Duodenal mucosa (tissue), 2 donors: Measurements from ENCODE around the gene LIN9.

Experiments
- H3K27ac ChIP-seq: one replicate; pipeline ENCODE4 v1.7.0; 2013; ENCODE audit warnings: low read depth, low read length
- H3K27me3 ChIP-seq, 2 donors: one replicate each; pipeline ENCODE4 v1.7.0; 2013; ENCODE audit warnings: low read length in 2 of 2, control low read depth in 1 of 2; ENCODE audit not compliant: insufficient read depth in 2 of 2, control insufficient read depth in 1 of 2
- H3K36me3 ChIP-seq, 2 donors: one replicate each; pipeline ENCODE4 v1.7.0; 2013; ENCODE audit warnings: low read length in 2 of 2, control low read depth in 1 of 2; ENCODE audit not compliant: insufficient read depth in 2 of 2, control insufficient read depth in 1 of 2
- H3K4me1 ChIP-seq, 2 donors: one replicate each; pipeline ENCODE4 v1.7.0; 2013; ENCODE audit warnings: low read length in 2 of 2, control low read depth in 1 of 2; ENCODE audit not compliant: insufficient read depth in 2 of 2, control insufficient read depth in 1 of 2
- H3K4me3 ChIP-seq, 2 donors: one replicate each; pipeline ENCODE4 v1.7.0; 2013; ENCODE audit warnings: low read length in 2 of 2, low read depth in 1 of 2
- H3K9ac ChIP-seq, 2 donors: one replicate each; pipeline ENCODE4 v1.7.0; 2013; ENCODE audit warnings: low read length in 2 of 2, low read depth in 1 of 2
- H3K9me3 ChIP-seq, 2 donors: one replicate each; pipeline ENCODE4 v1.7.0; 2013; ENCODE audit warnings: low read length in 2 of 2, control low read depth in 1 of 2; ENCODE audit not compliant: control insufficient read depth in 1 of 2

Gene LIN9

GRCh38 chr1:226222686-226223085 lies 86.3 kb downstream of the LIN9 start:
- Histone ChIP-seq H3K9me3 (no peaks in the 10 kb centered on the region), H3K27me3 (peaks cover 0 to 6% of the 10 kb centered on the region in 2 donors), H3K36me3 (no peaks in the 10 kb centered on the region), H3K4me3 (no peak overlapping the region), H3K9ac (no peak overlapping the region), H3K27ac (no peak overlapping the region), H3K4me1 (peaks cover 0 to 5% of the 10 kb centered on the region in 2 donors)

- Histone ChIP-seq H3K36me3 (no peaks in the 10 kb centered on the region), H3K9ac (no peak overlapping the region), H3K27ac (no peak overlapping the region), H3K9me3 (no peaks in the 10 kb centered on the region), H3K4me1 (peaks cover 0 to 5% of the 10 kb centered on the region in 2 donors), H3K4me3 (no peak overlapping the region), H3K27me3 (peaks cover 0 to 6% of the 10 kb centered on the region in 2 donors)
These were observed 88.3 kb downstream of the LIN9 start for GRCh38 chr1:226220473-226221189.

GRCh38 chr1:226217273-226217672 lies 91.7 kb downstream of the LIN9 start:
- Histone ChIP-seq H3K9ac (no peak overlapping the region), H3K9me3 (no peaks in the 10 kb centered on the region), H3K4me1 (no peaks in the 10 kb centered on the region), H3K27me3 (no peaks in the 10 kb centered on the region), H3K36me3 (no peaks in the 10 kb centered on the region), H3K27ac (no peak overlapping the region), H3K4me3 (no peak overlapping the region)

- H3K27me3 ChIP-seq: no peaks in the 10 kb centered on the region
- no peak overlapping the region for H3K9ac ChIP-seq
- no peaks in the 10 kb centered on the region for H3K4me1 ChIP-seq
- no peak overlapping the region for H3K27ac ChIP-seq
- no peak overlapping the region for H3K4me3 ChIP-seq
- no peaks in the 10 kb centered on the region for H3K9me3 ChIP-seq
- no peaks in the 10 kb centered on the region for H3K36me3 ChIP-seq
These were observed 92.9 kb downstream of the LIN9 start for GRCh38 chr1:226216056-226216455.

- no peak overlapping the region for H3K27ac ChIP-seq
- H3K4me1 ChIP-seq: no peaks in the 10 kb centered on the region
- no peaks in the 10 kb centered on the region for H3K9me3 ChIP-seq
- H3K36me3 ChIP-seq: no peaks in the 10 kb centered on the region
- no peak overlapping the region for H3K4me3 ChIP-seq
- no peak overlapping the region for H3K9ac ChIP-seq
- no peaks in the 10 kb centered on the region for H3K27me3 ChIP-seq
These were observed 93.7 kb downstream of the LIN9 start for GRCh38 chr1:226215239-226215638.

- Histone ChIP-seq H3K9me3 (no peaks in the 10 kb centered on the region), H3K36me3 (no peaks in the 10 kb centered on the region), H3K9ac (no peak overlapping the region), H3K27ac (no peak overlapping the region), H3K27me3 (no peaks in the 10 kb centered on the region), H3K4me3 (no peak overlapping the region), H3K4me1 (no peaks in the 10 kb centered on the region)
These were observed 96.4 kb downstream of the LIN9 start for GRCh38 chr1:226212545-226212944.

GRCh38 chr1:226211181-226211821 lies 97.7 kb downstream of the LIN9 start:
- H3K9me3 ChIP-seq: no peaks in the 10 kb centered on the region
- H3K27ac ChIP-seq: no peak overlapping the region

GRCh38 chr1:226210571-226211176 lies 98.3 kb downstream of the LIN9 start:
- Histone ChIP-seq H3K36me3 (no peaks in the 10 kb centered on the region), H3K4me3 (no peak overlapping the region), H3K4me1 (no peaks in the 10 kb centered on the region), H3K9me3 (no peaks in the 10 kb centered on the region), H3K27ac (no peak overlapping the region), H3K9ac (no peak overlapping the region), H3K27me3 (no peaks in the 10 kb centered on the region)

More at GRCh38 chr1:226211181-226211821, 97.7 kb downstream of the LIN9 start:
- H3K9ac ChIP-seq: no peak overlapping the region
- H3K36me3 ChIP-seq: no peaks in the 10 kb centered on the region
- H3K27me3 ChIP-seq: no peaks in the 10 kb centered on the region
- H3K4me1 ChIP-seq: no peaks in the 10 kb centered on the region
- no peak overlapping the region for H3K4me3 ChIP-seq

- no peak overlapping the region for H3K9ac ChIP-seq
- no peaks in the 10 kb centered on the region for H3K36me3 ChIP-seq
- H3K27me3 ChIP-seq: no peaks in the 10 kb centered on the region
- no peaks in the 10 kb centered on the region for H3K9me3 ChIP-seq
- H3K4me3 ChIP-seq: no peak overlapping the region
- no peaks in the 10 kb centered on the region for H3K4me1 ChIP-seq
- H3K27ac ChIP-seq: no peak overlapping the region
These were observed 99.5 kb downstream of the LIN9 start for GRCh38 chr1:226209307-226210059.

GRCh38 chr1:226207048-226207447 lies 101.9 kb downstream of the LIN9 start:
- H3K27ac ChIP-seq: no peak overlapping the region
- H3K36me3 ChIP-seq: no peaks in the 10 kb centered on the region
- H3K9ac ChIP-seq: no peak overlapping the region
- no peaks in the 10 kb centered on the region for H3K27me3 ChIP-seq
- H3K4me3 ChIP-seq: no peak overlapping the region
- no peaks in the 10 kb centered on the region for H3K4me1 ChIP-seq
- no peaks in the 10 kb centered on the region for H3K9me3 ChIP-seq
